Parathyroid adenoma (tissue), 2 donors: ENCODE measurements around the gene ENTHD1.

Source experiments
- H2AFZ ChIP-seq: fragments of 300-600 bp; sonication (generic); one replicate; pipeline ENCODE4 v1.7.0; 2017; ENCODE audit warnings: antibody characterized with exemption, mild to moderate bottlenecking
- H3K27ac ChIP-seq: fragments of 300-600 bp; sonication (generic); one replicate; pipeline ENCODE4 v1.7.0; 2017
- H3K27me3 ChIP-seq: fragments of 300-600 bp; sonication (generic); one replicate; pipeline ENCODE4 v1.7.0; 2017; ENCODE audit warnings: low read length; ENCODE audit not compliant: control insufficient read depth, insufficient read depth
- H3K36me3 ChIP-seq: fragments of 300-600 bp; sonication (generic); one replicate; pipeline ENCODE4 v1.7.0; 2017; ENCODE audit warnings: low read length; ENCODE audit not compliant: control insufficient read depth, insufficient read depth
- H3K4me1 ChIP-seq: fragments of 300-600 bp; sonication (generic); one replicate; pipeline ENCODE4 v1.7.0; 2017; ENCODE audit warnings: control low read depth
- H3K4me2 ChIP-seq: fragments of 300-600 bp; sonication (generic); one replicate; pipeline ENCODE4 v1.7.0; 2017; ENCODE audit warnings: low read length
- H3K4me3 ChIP-seq: fragments of 300-600 bp; sonication (generic); one replicate; pipeline ENCODE4 v1.7.0; 2017; ENCODE audit warnings: low read depth, low read length
- H3K79me2 ChIP-seq: fragments of 300-600 bp; sonication (generic); one replicate; pipeline ENCODE4 v1.7.0; 2017; ENCODE audit warnings: control low read depth
- H3K9ac ChIP-seq: fragments of 300-600 bp; sonication (generic); one replicate; pipeline ENCODE4 v1.7.0; 2017; ENCODE audit warnings: mild to moderate bottlenecking
- H3K9me3 ChIP-seq: fragments of 300-600 bp; sonication (generic); one replicate; pipeline ENCODE4 v1.7.0; 2017; ENCODE audit warnings: low read length; ENCODE audit not compliant: control insufficient read depth
- TF ChIP-seq, protein P1 (sequence below): fragments of 300-600 bp; sonication (generic); IDR thresholded peaks from one replicate; pipeline ENCODE4 v1.7.0; 2017; ENCODE audit warnings: antibody characterized with exemption, mild to moderate bottlenecking
- donor health status: primary hyperparathyroidism.

The ENTHD1 gene

DNA sequence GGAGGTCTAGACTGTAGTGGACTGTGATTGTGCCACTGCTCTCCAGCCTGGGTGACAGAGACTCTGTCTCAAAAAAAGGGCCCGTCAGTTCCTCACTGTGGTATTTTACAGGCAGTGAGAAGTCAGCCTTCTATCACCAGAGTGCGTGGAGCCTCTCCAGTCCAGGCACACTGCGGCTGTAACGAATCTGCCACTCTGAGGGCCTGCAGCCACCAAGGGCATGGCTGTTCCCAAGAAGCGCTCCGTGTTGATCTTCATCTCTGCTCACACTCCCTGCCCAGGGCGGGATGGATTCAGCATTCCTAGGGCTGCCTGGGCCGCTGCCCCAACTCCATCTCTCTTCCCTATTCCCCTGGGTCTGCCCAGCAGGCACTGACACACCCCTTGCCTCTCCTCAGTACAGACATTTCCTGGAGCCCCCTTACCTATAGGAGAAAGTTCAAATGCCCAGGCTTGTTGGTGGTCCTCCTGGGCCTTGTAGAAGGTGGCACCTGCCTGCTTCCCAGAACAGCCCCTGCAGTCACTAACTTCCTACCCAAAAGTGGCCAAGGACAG, 174.6 kb downstream of the ENTHD1 start:
- H3K4me1 ChIP-seq, result no peaks in the 10 kb centered on the region
- no peak overlapping the region for H3K9ac ChIP-seq
- no peak overlapping the region for H3K27ac ChIP-seq
- H2AFZ ChIP-seq, result no peak overlapping the region
- H3K27me3 ChIP-seq, result no peaks in the 10 kb centered on the region
- TF ChIP-seq, protein P1, sequence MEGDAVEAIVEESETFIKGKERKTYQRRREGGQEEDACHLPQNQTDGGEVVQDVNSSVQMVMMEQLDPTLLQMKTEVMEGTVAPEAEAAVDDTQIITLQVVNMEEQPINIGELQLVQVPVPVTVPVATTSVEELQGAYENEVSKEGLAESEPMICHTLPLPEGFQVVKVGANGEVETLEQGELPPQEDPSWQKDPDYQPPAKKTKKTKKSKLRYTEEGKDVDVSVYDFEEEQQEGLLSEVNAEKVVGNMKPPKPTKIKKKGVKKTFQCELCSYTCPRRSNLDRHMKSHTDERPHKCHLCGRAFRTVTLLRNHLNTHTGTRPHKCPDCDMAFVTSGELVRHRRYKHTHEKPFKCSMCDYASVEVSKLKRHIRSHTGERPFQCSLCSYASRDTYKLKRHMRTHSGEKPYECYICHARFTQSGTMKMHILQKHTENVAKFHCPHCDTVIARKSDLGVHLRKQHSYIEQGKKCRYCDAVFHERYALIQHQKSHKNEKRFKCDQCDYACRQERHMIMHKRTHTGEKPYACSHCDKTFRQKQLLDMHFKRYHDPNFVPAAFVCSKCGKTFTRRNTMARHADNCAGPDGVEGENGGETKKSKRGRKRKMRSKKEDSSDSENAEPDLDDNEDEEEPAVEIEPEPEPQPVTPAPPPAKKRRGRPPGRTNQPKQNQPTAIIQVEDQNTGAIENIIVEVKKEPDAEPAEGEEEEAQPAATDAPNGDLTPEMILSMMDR, result no peak
- no peaks in the 10 kb centered on the region for H3K9me3 ChIP-seq
- H3K4me2 ChIP-seq, result no peak overlapping the region
- no peak overlapping the region for H3K4me3 ChIP-seq
- H3K79me2 ChIP-seq, result no peaks in the 10 kb centered on the region
- no peaks in the 10 kb centered on the region for H3K36me3 ChIP-seq

DNA sequence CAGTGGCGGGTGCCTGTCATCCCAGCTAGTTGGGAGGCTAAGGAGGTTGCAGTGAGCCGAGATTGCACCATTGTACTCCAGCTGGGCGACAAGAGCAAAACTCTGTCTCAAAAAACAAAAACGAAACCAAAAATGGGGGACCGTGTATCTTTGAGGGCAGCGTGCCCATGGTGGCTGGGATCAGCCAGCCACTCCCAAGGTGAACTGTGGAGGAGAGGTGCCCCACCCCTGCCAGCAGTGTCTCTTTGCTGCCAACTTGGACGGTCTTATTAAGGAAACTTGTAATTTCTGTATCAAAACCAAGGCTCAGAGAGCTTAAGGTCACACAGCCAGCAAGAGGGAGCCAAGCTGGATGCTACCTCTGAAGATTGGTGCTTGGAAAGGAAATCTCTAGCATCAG, 175.4 kb downstream of the ENTHD1 start:
- H3K27me3 ChIP-seq, result no peaks in the 10 kb centered on the region
- no peaks in the 10 kb centered on the region for H3K4me1 ChIP-seq
- TF ChIP-seq, protein P1, result no peak
- no peaks in the 10 kb centered on the region for H3K9me3 ChIP-seq
- H3K36me3 ChIP-seq, result no peaks in the 10 kb centered on the region
- H3K79me2 ChIP-seq, result no peaks in the 10 kb centered on the region
- H3K9ac ChIP-seq, result no peak overlapping the region
- no peak overlapping the region for H2AFZ ChIP-seq
- no peak overlapping the region for H3K4me3 ChIP-seq
- no peak overlapping the region for H3K27ac ChIP-seq
- no peak overlapping the region for H3K4me2 ChIP-seq

GRCh38 chr22:39717099-39717498, 176.5 kb downstream of the ENTHD1 start:
- Histone ChIP-seq H3K79me2 (no peaks in the 10 kb centered on the region), H3K4me1 (no peaks in the 10 kb centered on the region), H3K4me2 (no peak overlapping the region), H3K27me3 (no peaks in the 10 kb centered on the region), H3K9me3 (no peaks in the 10 kb centered on the region), H3K9ac (no peak overlapping the region), H2AFZ (no peak overlapping the region), H3K36me3 (no peaks in the 10 kb centered on the region), H3K27ac (no peak overlapping the region), H3K4me3 (no peak overlapping the region)
- TF ChIP-seq, protein P1, result no peak

DNA sequence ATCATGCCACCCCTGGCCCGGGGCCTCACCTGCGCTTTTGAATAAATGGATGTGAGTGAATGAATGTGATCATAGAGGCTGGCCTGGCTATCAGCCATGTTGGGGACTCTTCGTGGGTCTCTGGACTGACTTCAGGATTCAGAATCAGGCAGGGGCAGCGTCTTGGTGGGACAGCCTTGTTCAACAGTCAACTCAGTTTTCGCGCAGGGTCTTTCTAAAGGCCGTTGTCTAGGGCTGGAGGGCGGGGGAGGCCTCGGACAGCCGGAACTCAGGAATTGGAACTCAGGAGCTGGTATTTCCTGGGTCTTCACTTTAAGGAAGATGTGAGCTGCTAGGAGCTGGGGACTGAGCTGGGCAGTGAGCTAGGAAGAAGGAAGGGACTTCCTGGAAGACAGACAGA, 177.0 kb downstream of the ENTHD1 start:
- H3K36me3 ChIP-seq, result no peaks in the 10 kb centered on the region
- no peaks in the 10 kb centered on the region for H3K79me2 ChIP-seq
- no peaks in the 10 kb centered on the region for H3K4me1 ChIP-seq
- H3K9me3 ChIP-seq, result no peaks in the 10 kb centered on the region
- no peak overlapping the region for H3K27ac ChIP-seq
- TF ChIP-seq, protein P1, result no peak
- no peak overlapping the region for H2AFZ ChIP-seq
- H3K4me3 ChIP-seq, result no peak overlapping the region
- no peak overlapping the region for H3K4me2 ChIP-seq
- H3K9ac ChIP-seq, result no peak overlapping the region
- no peaks in the 10 kb centered on the region for H3K27me3 ChIP-seq

GRCh38 chr22:39715778-39716495, 177.6 kb downstream of the ENTHD1 start:
- TF ChIP-seq, protein P1, result no peak
- H3K4me2 ChIP-seq, result no peak overlapping the region
- H3K4me1 ChIP-seq, result no peaks in the 10 kb centered on the region
- no peak overlapping the region for H2AFZ ChIP-seq
- no peak overlapping the region for H3K4me3 ChIP-seq
- no peaks in the 10 kb centered on the region for H3K36me3 ChIP-seq
- no peak overlapping the region for H3K9ac ChIP-seq
- H3K27ac ChIP-seq, result no peak overlapping the region
- H3K27me3 ChIP-seq, result no peaks in the 10 kb centered on the region
- no peaks in the 10 kb centered on the region for H3K79me2 ChIP-seq
- no peaks in the 10 kb centered on the region for H3K9me3 ChIP-seq
